CD4-positive, alpha-beta memory T cell (primary cell): ENCODE measurements around the gene DAPP1. TPM values are rescaled to one million over a fixed set of nuclear protein-coding genes. Genes with fewer than 3 reads are reported as not detected.

Source experiments
- CTCF ChIA-PET: fragments of 350-600 bp; sonication (Branson Sonifier 250); formaldehyde crosslinking; loops from one replicate; lab custom pipeline; 2021; ENCODE audit warnings: inconsistent platforms; ENCODE audit not compliant: partially characterized antibody; lab: Charles Lee
- POLR2A ChIA-PET: fragments of 350-600 bp; sonication (Branson Sonifier 250); formaldehyde crosslinking; loops from one replicate; lab custom pipeline; 2021; ENCODE audit not compliant: partially characterized antibody; lab: Charles Lee
- DNase-seq, 5 donors: peaks; one replicate each; pipeline versions ENCODE4 v3.0.0 to v3.0.0-alpha.2; 2020 to 2022; ENCODE audit warnings: mixed read lengths in 1 of 5
- H3K27ac ChIP-seq: one replicate; pipeline ENCODE4 v1.7.0; 2013; ENCODE audit warnings: low read depth, low read length
- H3K27me3 ChIP-seq: 2 replicates; pipeline ENCODE4 v1.7.0; 2013; ENCODE audit warnings: mild to moderate bottlenecking, low read length, moderate library complexity; ENCODE audit not compliant: insufficient read depth
- H3K36me3 ChIP-seq: 2 replicates; pipeline ENCODE4 v1.7.0; 2013; ENCODE audit warnings: mild to moderate bottlenecking, low read length, moderate library complexity; ENCODE audit not compliant: insufficient read depth
- H3K4me1 ChIP-seq: 2 replicates; pipeline ENCODE4 v1.7.0; 2013; ENCODE audit warnings: mild to moderate bottlenecking, low read length, moderate library complexity; ENCODE audit not compliant: insufficient read depth
- H3K4me3 ChIP-seq, 2 donors: one replicate each; pipeline ENCODE4 v1.7.0; 2013; ENCODE audit warnings: low read length in 2 of 2, mild to moderate bottlenecking in 1 of 2
- H3K9me3 ChIP-seq, 2 donors: one replicate each; pipeline ENCODE4 v1.7.0; 2013; ENCODE audit warnings: low read length in 2 of 2, control low read depth in 1 of 2; ENCODE audit not compliant: control insufficient read depth in 1 of 2
- H3K27ac Mint-ChIP-seq, 7 donors: one replicate each; pipeline ENCODE4 v1.8.0; 2020 to 2021; ENCODE audit warnings: mixed read lengths in 7 of 7, mild to moderate bottlenecking in 6 of 7, inconsistent platforms in 3 of 7, moderate library complexity in 3 of 7
- H3K27me3 Mint-ChIP-seq, 2 donors: one replicate each; pipeline ENCODE4 v1.8.0; 2020 to 2021; ENCODE audit warnings: mixed read lengths in 2 of 2
- H3K36me3 Mint-ChIP-seq, 2 donors: one replicate each; pipeline ENCODE4 v1.8.0; 2020 to 2021; ENCODE audit warnings: mixed read lengths in 2 of 2, inconsistent platforms in 1 of 2, mild to moderate bottlenecking in 1 of 2
- H3K4me1 Mint-ChIP-seq, 4 donors: one replicate each; pipeline ENCODE4 v1.8.0; 2020 to 2021; ENCODE audit warnings: mixed read lengths in 4 of 4, mild to moderate bottlenecking in 1 of 4
- H3K4me3 Mint-ChIP-seq, 8 donors: one replicate each; pipeline ENCODE4 v1.8.0; 2020 to 2021; ENCODE audit warnings: mixed read lengths in 8 of 8, mild to moderate bottlenecking in 7 of 8, moderate library complexity in 6 of 8, inconsistent platforms in 3 of 8
- H3K9me3 Mint-ChIP-seq, 8 donors: one replicate each; pipeline ENCODE4 v1.8.0; 2020 to 2021; ENCODE audit warnings: mixed read lengths in 8 of 8, mild to moderate bottlenecking in 5 of 8, inconsistent platforms in 3 of 8, moderate library complexity in 1 of 8
- intact Hi-C: fragments of 100-400 bp; cut with micrococcal nuclease; formaldehyde crosslinking; loops from one replicate; pipeline ENCODE4 v1.15.1; 2023
- polyA plus RNA-seq, 2 donors: library from polyadenylated mRNA; unstranded; fragments of 300-500 nt; fragmentation: Illumina TruSeq; gene quantifications; one replicate each; pipeline ENCODE4 v1.2.3, GENCODE V29; 2021
- total RNA-seq, 2 experiments: library from RNA; stranded (reverse); gene quantifications; one replicate each; pipeline ENCODE4 v1.2.3, GENCODE V29; 2021

DAPP1 gene
- total and polyA plus RNA-seq, 4 experiments from 2014 or later = 16.8 to 27.7 (median 22.1) TPM

- Histone ChIP-seq H3K27ac (no peak overlapping the region), H3K36me3 (no peaks in the 10 kb centered on the region), H3K4me3 (no peak overlapping the region), H3K27me3 (no peaks in the 10 kb centered on the region), H3K4me1 (peaks cover 3% of the 10 kb centered on the region), H3K9me3 (no peaks in the 10 kb centered on the region)
- peaks cover 2 to 3% of the 10 kb centered on the region in 2 donors for H3K27me3 Mint-ChIP-seq
- no peak overlapping the region for H3K27ac Mint-ChIP-seq
- POLR2A ChIA-PET = interaction anchor here (2.2 kb wide), 1 partner anchor 247 kb away, joined by 9 read pairs; the partner anchor contains the start of gene TRMT10A
- no peaks in the 10 kb centered on the region for H3K36me3 Mint-ChIP-seq
- H3K4me3 Mint-ChIP-seq = no peak overlapping the region
- no peak for DNase-seq
- intact Hi-C loops = loop anchor here (10.0 kb wide), 3 partner anchors 284 to 1546 kb away; partner anchors contain the start of genes METAP1 and RAP1GDS1
- CTCF ChIA-PET = interaction anchor here (1.3 to 6.0 kb wide), 13 partner anchors 10 to 283 kb away, joined by 3 to 50 read pairs (median 10); partner anchors contain the start of genes DNAJB14 and H2AZ1
- H3K4me1 Mint-ChIP-seq = peaks cover 8 to 9% (median 9%) of the 10 kb centered on the region in 4 donors
- no peaks in the 10 kb centered on the region for H3K9me3 Mint-ChIP-seq
These were observed 6.1 kb upstream of the DAPP1 start for GRCh38 chr4:99810536-99810935.

DNA sequence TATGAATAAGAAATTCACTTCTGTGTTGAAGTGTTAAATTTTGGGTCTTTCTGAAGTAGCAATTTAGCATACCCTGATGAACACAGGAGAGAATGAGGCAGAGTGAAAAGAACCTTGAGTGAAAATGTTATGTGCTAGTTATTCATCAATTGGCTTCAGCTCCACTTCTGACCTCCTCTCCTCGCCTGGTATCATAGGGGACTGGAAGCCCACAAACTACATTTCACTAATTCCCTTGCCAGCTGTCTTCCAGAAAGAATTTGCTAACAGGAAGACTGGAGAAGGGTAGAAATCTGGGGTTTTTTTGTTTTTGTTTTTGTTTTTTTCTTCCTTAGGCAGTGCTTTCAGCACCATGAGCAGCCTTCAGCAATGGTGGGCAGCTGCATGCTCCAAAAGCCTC lies 5.5 kb upstream of the DAPP1 start:
- intact Hi-C loops = loop anchor here (1.0 to 10.0 kb wide), 4 partner anchors 74 to 1546 kb away; partner anchors contain the start of genes METAP1 and RAP1GDS1
- H3K27me3 ChIP-seq = no peaks in the 10 kb centered on the region
- H3K9me3 ChIP-seq = no peaks in the 10 kb centered on the region
- Mint-ChIP-seq H3K4me3 (no peak overlapping the region), H3K36me3 (no peaks in the 10 kb centered on the region), H3K27me3 (peaks cover 2 to 3% of the 10 kb centered on the region in 2 donors), H3K4me1 (peaks cover 10 to 14% (median 13%) of the 10 kb centered on the region in 4 donors), H3K9me3 (no peaks in the 10 kb centered on the region), H3K27ac (no peak overlapping the region)
- ChIA-PET CTCF (interaction anchor here (1.1 to 6.0 kb wide), 22 partner anchors 8 to 1663 kb away, joined by 3 to 50 read pairs (median 6); partner anchors contain the start of genes DNAJB14, H2AZ1 and TRMT10A), POLR2A (interaction anchor here (1.1 to 3.1 kb wide), 6 partner anchors 10 to 816 kb away, joined by 3 to 20 read pairs (median 6); partner anchors contain the start of genes DNAJB14, H2AZ1, METAP1 and TRMT10A)
- peaks cover 9% of the 10 kb centered on the region for H3K4me1 ChIP-seq
- H3K4me3 ChIP-seq = no peak overlapping the region
- H3K36me3 ChIP-seq = no peaks in the 10 kb centered on the region
- no peak for DNase-seq
- no peak overlapping the region for H3K27ac ChIP-seq

DNA sequence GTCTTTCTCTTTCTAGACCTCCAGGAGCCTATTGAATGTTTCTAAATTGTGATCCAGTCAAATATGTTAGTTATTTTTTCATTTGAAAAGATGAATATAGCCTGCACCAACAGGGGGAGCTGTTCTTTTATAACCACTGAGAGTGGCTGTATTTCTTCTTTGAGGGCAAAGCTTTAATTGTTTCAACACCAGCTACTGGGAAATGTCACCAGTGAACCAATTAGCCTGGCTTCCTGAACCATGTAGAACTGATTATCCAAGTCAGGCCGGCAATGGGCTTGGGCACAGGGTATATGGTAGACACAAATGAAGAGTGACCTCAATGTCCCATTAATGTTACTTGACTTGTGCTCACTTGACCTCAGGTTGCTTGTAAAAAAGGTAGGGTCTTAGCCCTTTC lies 4.8 kb upstream of the DAPP1 start:
- Mint-ChIP-seq H3K27me3 (peaks cover 2 to 3% of the 10 kb centered on the region in 2 donors), H3K4me3 (no peak overlapping the region), H3K4me1 (peaks cover 14 to 22% (median 20%) of the 10 kb centered on the region in 4 donors), H3K36me3 (peaks cover 0 to 2% of the 10 kb centered on the region in 2 donors), H3K27ac (peak overlapping the region in 1 of 7 donors; percentile 3), H3K9me3 (no peaks in the 10 kb centered on the region)
- no peaks in the 10 kb centered on the region for H3K36me3 ChIP-seq
- ChIA-PET POLR2A (interaction anchor here (1.0 to 3.1 kb wide), 7 partner anchors 10 to 817 kb away, joined by 3 to 20 read pairs (median 3); partner anchors contain the start of genes DNAJB14, H2AZ1, LAMTOR3 and METAP1), CTCF (interaction anchor here (0.5 to 6.0 kb wide), 26 partner anchors 8 to 1663 kb away, joined by 3 to 50 read pairs (median 5); partner anchors contain the start of genes DNAJB14, H2AZ1, LAMTOR3 and TRMT10A)
- no peaks in the 10 kb centered on the region for H3K27me3 ChIP-seq
- no peak overlapping the region for H3K27ac ChIP-seq
- intact Hi-C loops = loop anchor here (1.0 to 10.0 kb wide), 5 partner anchors 73 to 1547 kb away; partner anchors contain the start of genes METAP1 and RAP1GDS1
- H3K9me3 ChIP-seq = no peaks in the 10 kb centered on the region
- H3K4me1 ChIP-seq = peaks cover 14% of the 10 kb centered on the region
- no peak overlapping the region for H3K4me3 ChIP-seq
- peak in 4 of 5 donors; percentile 52 to 60 (median 57) for DNase-seq

- CTCF ChIA-PET = interaction anchor here (1.1 to 2.9 kb wide), 7 partner anchors 7 to 278 kb away, joined by 4 to 36 read pairs (median 5); partner anchors contain the start of genes DNAJB14 and H2AZ1
- Mint-ChIP-seq H3K4me1 (peaks cover 35 to 51% (median 45%) of the 10 kb centered on the region in 4 donors), H3K4me3 (peak overlapping the region; percentile 56 to 95 (median 78)), H3K27ac (peak overlapping the region; percentile 91 to 98 (median 97)), H3K9me3 (no peaks in the 10 kb centered on the region), H3K27me3 (no peaks in the 10 kb centered on the region), H3K36me3 (peaks cover 0 to 2% of the 10 kb centered on the region in 2 donors)
- Histone ChIP-seq H3K4me1 (peaks cover 51% of the 10 kb centered on the region), H3K36me3 (no peaks in the 10 kb centered on the region), H3K4me3 (no peak overlapping the region), H3K9me3 (no peaks in the 10 kb centered on the region), H3K27me3 (no peaks in the 10 kb centered on the region), H3K27ac (peak overlapping the region; percentile 69)
- intact Hi-C loops = loop anchor here (1.0 to 10.0 kb wide), 8 partner anchors 36 to 1673 kb away; partner anchors contain the start of genes LAMTOR3, METAP1, RAP1GDS1 and STPG2
- POLR2A ChIA-PET = interaction anchor here (1.2 to 3.4 kb wide), 6 partner anchors 31 to 252 kb away, joined by 6 to 69 read pairs (median 26); partner anchors contain the start of genes DNAJB14, H2AZ1, LAMTOR3 and TRMT10A
- no peak for DNase-seq
These were observed 1.0 kb upstream of the DAPP1 start for GRCh38 chr4:99815597-99816011.

DNA sequence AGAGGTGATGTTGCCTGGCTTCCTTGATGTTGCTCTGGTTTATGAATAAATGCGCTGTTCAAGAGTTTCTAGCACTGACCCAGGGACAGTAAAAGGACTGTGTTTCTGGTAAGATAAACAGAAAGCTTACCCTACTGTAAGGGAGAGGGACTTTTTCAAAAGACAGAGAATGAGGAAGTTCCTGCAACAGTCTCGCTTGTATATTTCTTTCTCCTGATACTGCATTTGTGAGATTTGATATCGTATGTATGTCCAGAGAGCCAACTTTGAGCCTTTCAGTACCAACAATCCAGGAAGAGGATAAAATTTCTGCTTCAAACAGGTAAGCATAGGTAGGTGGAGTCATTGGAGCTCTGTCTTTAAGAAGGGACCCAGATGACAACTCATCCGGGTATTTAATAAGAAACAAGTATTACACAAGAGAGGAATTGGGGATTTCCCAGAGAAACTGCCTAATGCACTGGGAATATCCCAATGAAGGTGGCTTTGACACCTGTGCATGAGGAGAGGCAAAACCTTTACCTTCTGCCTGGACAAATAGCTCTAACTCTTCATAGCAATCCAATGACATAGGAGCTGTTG lies 773 bp downstream of the DAPP1 start:
- no peaks in the 10 kb centered on the region for H3K9me3 Mint-ChIP-seq
- Histone ChIP-seq H3K36me3 (no peaks in the 10 kb centered on the region), H3K27ac (peak overlapping the region; percentile 69), H3K4me1 (peaks cover 69% of the 10 kb centered on the region), H3K27me3 (no peaks in the 10 kb centered on the region), H3K9me3 (no peaks in the 10 kb centered on the region), H3K4me3 (peak overlapping the region; percentile 55 to 92)
- peak overlapping the region; percentile 91 to 98 (median 97) for H3K27ac Mint-ChIP-seq
- H3K36me3 Mint-ChIP-seq = peaks cover 5% of the 10 kb centered on the region in 2 donors
- ChIA-PET POLR2A (interaction anchor here (0.9 to 3.4 kb wide), 13 partner anchors 9 to 254 kb away, joined by 3 to 69 read pairs (median 13); partner anchors contain the start of genes DNAJB14, H2AZ1, LAMTOR3 and TRMT10A), CTCF (interaction anchor here (0.6 to 2.9 kb wide), 9 partner anchors 8 to 130 kb away, joined by 3 to 36 read pairs (median 4); partner anchors contain the start of gene DNAJB14)
- H3K4me3 Mint-ChIP-seq = peak overlapping the region; percentile 89 to 95 (median 91)
- intact Hi-C loops = loop anchor here (5.0 to 10.0 kb wide), 4 partner anchors 277 to 1675 kb away; partner anchors contain the start of genes METAP1, RAP1GDS1 and STPG2
- peaks cover 49 to 67% (median 59%) of the 10 kb centered on the region in 4 donors for H3K4me1 Mint-ChIP-seq
- no peaks in the 10 kb centered on the region for H3K27me3 Mint-ChIP-seq
- peak in 2 of 5 donors; percentile 20 to 25 for DNase-seq

DNA sequence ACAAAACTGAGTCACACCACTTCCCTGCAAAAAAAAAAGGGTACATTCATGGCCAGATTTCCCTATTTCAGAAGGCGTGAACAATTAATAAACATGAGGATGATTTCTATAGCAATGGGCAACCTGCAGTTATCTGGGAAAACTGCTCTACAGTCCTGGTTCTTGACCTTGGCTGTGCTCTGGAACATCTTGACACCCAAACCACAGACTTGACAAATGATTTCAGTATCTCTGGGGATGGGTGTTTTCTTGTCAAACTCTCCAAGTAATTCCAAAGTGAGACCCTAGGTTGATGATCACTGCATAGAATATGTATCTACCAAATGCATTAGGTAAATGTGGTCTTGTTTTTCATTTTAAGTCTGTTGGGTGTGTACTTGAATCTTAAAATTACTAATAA lies 2.0 kb downstream of the DAPP1 start:
- H3K36me3 ChIP-seq = no peaks in the 10 kb centered on the region
- H3K9me3 ChIP-seq = no peaks in the 10 kb centered on the region
- CTCF ChIA-PET = interaction anchor here (1.1 to 2.9 kb wide), 3 partner anchors 10 to 129 kb away, joined by 3 to 36 read pairs (median 32); partner anchors contain the start of gene DNAJB14
- no peaks in the 10 kb centered on the region for H3K27me3 ChIP-seq
- H3K36me3 Mint-ChIP-seq = peaks cover 6 to 8% of the 10 kb centered on the region in 2 donors
- H3K4me3 ChIP-seq = peak overlapping the region in 1 of 2 donors; percentile 25
- DNase-seq = no peak
- peaks cover 69% of the 10 kb centered on the region for H3K4me1 ChIP-seq
- POLR2A ChIA-PET = interaction anchor here (2.9 to 3.3 kb wide), 2 partner anchors 28 to 255 kb away, joined by 29 to 41 read pairs; partner anchors contain the start of gene TRMT10A
- H3K9me3 Mint-ChIP-seq = no peaks in the 10 kb centered on the region
- peak overlapping the region; percentile 26 to 98 (median 44) for H3K27ac Mint-ChIP-seq
- H3K4me3 Mint-ChIP-seq = peak overlapping the region; percentile 43 to 95 (median 90)
- no peaks in the 10 kb centered on the region for H3K27me3 Mint-ChIP-seq
- intact Hi-C loops = loop anchor here (1.0 to 10.0 kb wide), 5 partner anchors 29 to 1676 kb away; partner anchors contain the start of genes METAP1, RAP1GDS1 and STPG2
- peaks cover 56 to 76% (median 67%) of the 10 kb centered on the region in 4 donors for H3K4me1 Mint-ChIP-seq
- no peak overlapping the region for H3K27ac ChIP-seq
